ENCODE measurements around the gene EHBP1. TPM values are rescaled to one million over a fixed set of nuclear protein-coding genes. Genes with fewer than 3 reads are reported as not detected.

The EHBP1 gene
- total RNA-seq, 1 donor from 2014 or later: 25.7 TPM

- intact Hi-C loops (cut with micrococcal nuclease): no loop called here
Observed at GRCh38 chr2:62939735-62940491, 234.4 kb downstream of the EHBP1 start.

- intact Hi-C loops (cut with micrococcal nuclease): no loop called here
Observed at GRCh38 chr2:62940697-62941096, 235.2 kb downstream of the EHBP1 start.

GRCh38 chr2:62941413-62941812 lies 235.9 kb downstream of the EHBP1 start:
- intact Hi-C loops (cut with micrococcal nuclease): no loop called here

- intact Hi-C loops (cut with micrococcal nuclease): no loop called here
Observed at GRCh38 chr2:62944362-62944761, 238.8 kb downstream of the EHBP1 start.

GRCh38 chr2:62947403-62947802 lies 241.9 kb downstream of the EHBP1 start:
- intact Hi-C loops (cut with micrococcal nuclease): no loop called here

GRCh38 chr2:62956651-62957050 lies 251.1 kb downstream of the EHBP1 start:
- intact Hi-C loops (cut with micrococcal nuclease): no loop called here

GRCh38 chr2:62958206-62958605 lies 252.7 kb downstream of the EHBP1 start:
- intact Hi-C loops (cut with micrococcal nuclease): no loop called here

- intact Hi-C loops (cut with micrococcal nuclease): no loop called here
Observed at GRCh38 chr2:62964050-62964449, 258.5 kb downstream of the EHBP1 start.

- intact Hi-C loops (cut with micrococcal nuclease): no loop called here
Observed at GRCh38 chr2:62964671-62965070, 259.2 kb downstream of the EHBP1 start.

GRCh38 chr2:62966991-62967390 lies 261.5 kb downstream of the EHBP1 start:
- intact Hi-C loops (cut with micrococcal nuclease): no loop called here

GRCh38 chr2:62968168-62968567 lies 262.7 kb downstream of the EHBP1 start:
- intact Hi-C loops (cut with micrococcal nuclease): no loop called here

GRCh38 chr2:62968668-62969067 lies 263.2 kb downstream of the EHBP1 start:
- intact Hi-C loops (cut with micrococcal nuclease): no loop called here

GRCh38 chr2:62971936-62972335 lies 266.4 kb downstream of the EHBP1 start:
- intact Hi-C loops (cut with micrococcal nuclease): no loop called here

GRCh38 chr2:62972601-62973000 lies 267.1 kb downstream of the EHBP1 start:
- intact Hi-C loops (cut with micrococcal nuclease): no loop called here

- intact Hi-C loops (cut with micrococcal nuclease): no loop called here
Observed at GRCh38 chr2:62974999-62975398, 269.5 kb downstream of the EHBP1 start.

- intact Hi-C loops (cut with micrococcal nuclease): no loop called here
Observed at GRCh38 chr2:62991605-62992004, 286.1 kb downstream of the EHBP1 start.

GRCh38 chr2:62992561-62992960 lies 287.0 kb downstream of the EHBP1 start:
- intact Hi-C loops (cut with micrococcal nuclease): no loop called here

GRCh38 chr2:62994206-62994605 lies 288.7 kb downstream of the EHBP1 start:
- intact Hi-C loops (cut with micrococcal nuclease): no loop called here

- intact Hi-C loops (cut with micrococcal nuclease): no loop called here
Observed at GRCh38 chr2:62996534-62997186, 291.1 kb downstream of the EHBP1 start.

GRCh38 chr2:62998949-62999348 lies 293.4 kb downstream of the EHBP1 start:
- intact Hi-C loops (cut with micrococcal nuclease): no loop called here

- intact Hi-C loops (cut with micrococcal nuclease): no loop called here
Observed at GRCh38 chr2:62999905-63000304, 294.4 kb downstream of the EHBP1 start.

- intact Hi-C loops (cut with micrococcal nuclease): no loop called here
Observed at GRCh38 chr2:63000801-63001200, 295.3 kb downstream of the EHBP1 start.

GRCh38 chr2:63001576-63001975 lies 296.1 kb downstream of the EHBP1 start:
- intact Hi-C loops (cut with micrococcal nuclease): no loop called here

Measured in T-helper 1 cell treated with Interleukin-12 subunit alpha and Interleukin-12 subunit beta and Interleukin-4 antibody, amounts not matched to agents 30 ng/mL and 1 ng/mL, for 36 hours (primary cell).